DND-41 (cell line): ENCODE measurements around the gene TRA2A.
"Not testable (repeated sequence)": the region's sequence is repeated elsewhere in the genome, so short reads cannot be mapped to it uniquely, and the experiment has no call there.

Source experiments
- ATAC-seq: fragments of 200-7000 bp; cut with Tn5 transposase; 3 replicates; pipeline ENCODE4 v1.9.1; 2021; ENCODE audit warnings: low read depth; ENCODE audit not compliant: insufficient read depth
- DNase-seq: peaks from one replicate; pipeline ENCODE4 v3.0.0-alpha.2; 2020
- H2AFZ ChIP-seq: 2 replicates; pipeline ENCODE4 v1.6.0; 2012; ENCODE audit warnings: low read depth, low read length
- H3K27ac ChIP-seq: 2 replicates; pipeline ENCODE4 v1.5.1; 2012; ENCODE audit warnings: low read length, inconsistent platforms
- H3K27me3 ChIP-seq: fragments of 200-600 bp; sonication (generic); 2 replicates; pipeline ENCODE4 v1.6.0; 2012; ENCODE audit warnings: low read length, mild to moderate bottlenecking, inconsistent platforms; ENCODE audit not compliant: insufficient read depth, poor library complexity
- H3K36me3 ChIP-seq: 2 replicates; pipeline ENCODE4 v1.5.1; 2012; ENCODE audit warnings: low read length, inconsistent platforms; ENCODE audit not compliant: insufficient read depth
- H3K4me1 ChIP-seq: 2 replicates; pipeline ENCODE4 v1.5.1; 2012; ENCODE audit warnings: mild to moderate bottlenecking, low read length; ENCODE audit not compliant: insufficient read depth
- H3K4me2 ChIP-seq: 2 replicates; pipeline ENCODE4 v1.6.0; 2012; ENCODE audit warnings: mild to moderate bottlenecking, moderate library complexity, low read length, inconsistent platforms; ENCODE audit not compliant: insufficient read depth
- H3K4me3 ChIP-seq, 2 experiments: fragments of 200-600 bp in 1 of 2; shearing (Covaris generic) in 1 of 2; 2 replicates each; pipeline ENCODE4 v1.5.1; 2012 to 2016; ENCODE audit warnings: inconsistent platforms in 2 of 2, low read length in 2 of 2, mild to moderate bottlenecking in 2 of 2, low read depth in 1 of 2, moderate library complexity in 1 of 2
- H3K79me2 ChIP-seq: 2 replicates; pipeline ENCODE4 v1.6.0; 2012; ENCODE audit warnings: low read length, inconsistent platforms; ENCODE audit not compliant: insufficient read depth
- H3K9ac ChIP-seq: 2 replicates; pipeline ENCODE4 v1.6.0; 2012; ENCODE audit warnings: low read depth, mild to moderate bottlenecking, inconsistent platforms, low read length, moderate library complexity
- H3K9me3 ChIP-seq: 2 replicates; pipeline ENCODE4 v1.5.1; 2012; ENCODE audit warnings: low read length, moderate library complexity, mild to moderate bottlenecking, inconsistent platforms; ENCODE audit not compliant: insufficient read depth, severe bottlenecking
- H4K20me1 ChIP-seq: 2 replicates; pipeline ENCODE4 v1.6.0; 2012; ENCODE audit warnings: low read length; ENCODE audit not compliant: insufficient read depth
- CTCF ChIP-seq: IDR thresholded peaks from 2 replicates; pipeline ENCODE4 v1.5.1; 2012; ENCODE audit warnings: borderline replicate concordance, low read length, moderate library complexity, mild to moderate bottlenecking; ENCODE audit not compliant: poor library complexity, severe bottlenecking; ENCODE audit errors: extremely low read depth
- EZH2 ChIP-seq: IDR thresholded peaks from 3 replicates; pipeline ENCODE4 v1.6.1; 2012; ENCODE audit warnings: borderline replicate concordance, low read depth, mild to moderate bottlenecking, moderate library complexity, low read length, inconsistent platforms; ENCODE audit not compliant: severe bottlenecking

The TRA2A gene

GRCh38 chr7:23491502-23491901, 40.3 kb downstream of the TRA2A start:
- H3K27ac ChIP-seq: no peak overlapping the region
- no peak overlapping the region for H2AFZ ChIP-seq
- no peak overlapping the region for H3K9ac ChIP-seq
- H3K9me3 ChIP-seq: no peaks in the 10 kb centered on the region
- H3K4me3 ChIP-seq: no peak overlapping the region
- H3K27me3 ChIP-seq: no peaks in the 10 kb centered on the region
- ATAC-seq: no peak
- no peak for TF ChIP-seq CTCF
- TF ChIP-seq EZH2: no peak
- no peaks in the 10 kb centered on the region for H4K20me1 ChIP-seq
- no peaks in the 10 kb centered on the region for H3K4me1 ChIP-seq
- no peaks in the 10 kb centered on the region for H3K79me2 ChIP-seq
- no peak for DNase-seq
- H3K4me2 ChIP-seq: no peak overlapping the region
- no peaks in the 10 kb centered on the region for H3K36me3 ChIP-seq

- Histone ChIP-seq H3K79me2 (no peaks in the 10 kb centered on the region), H3K27ac (no peak overlapping the region), H3K4me1 (no peaks in the 10 kb centered on the region), H3K9me3 (no peaks in the 10 kb centered on the region), H3K4me3 (no peak overlapping the region), H3K9ac (no peak overlapping the region), H4K20me1 (no peaks in the 10 kb centered on the region), H3K36me3 (no peaks in the 10 kb centered on the region), H2AFZ (no peak overlapping the region), H3K27me3 (no peaks in the 10 kb centered on the region), H3K4me2 (no peak overlapping the region)
- no peak for DNase-seq
- TF ChIP-seq CTCF (no peak), EZH2 (no peak)
- no peak for ATAC-seq
These were observed 41.2 kb downstream of the TRA2A start for GRCh38 chr7:23490357-23491135.

GRCh38 chr7:23488714-23489113, 43.1 kb downstream of the TRA2A start:
- not testable (repeated sequence) for H2AFZ ChIP-seq, H3K4me3 ChIP-seq, H4K20me1 ChIP-seq, H3K79me2 ChIP-seq, ATAC-seq, H3K4me2 ChIP-seq, H3K9me3 ChIP-seq, H3K27ac ChIP-seq, DNase-seq, H3K4me1 ChIP-seq, H3K9ac ChIP-seq, H3K36me3 ChIP-seq, H3K27me3 ChIP-seq

GRCh38 chr7:23487670-23488069, 44.1 kb downstream of the TRA2A start:
- H3K79me2 ChIP-seq: no peaks in the 10 kb centered on the region
- DNase-seq (no peak), ATAC-seq (no peak)
- no peaks in the 10 kb centered on the region for H3K27me3 ChIP-seq
- no peaks in the 10 kb centered on the region for H4K20me1 ChIP-seq
- no peak for TF ChIP-seq CTCF
- TF ChIP-seq EZH2: no peak
- no peak overlapping the region for H2AFZ ChIP-seq
- no peaks in the 10 kb centered on the region for H3K9me3 ChIP-seq
- H3K9ac ChIP-seq: no peak overlapping the region
- no peak overlapping the region for H3K27ac ChIP-seq
- H3K4me1 ChIP-seq: no peaks in the 10 kb centered on the region
- H3K36me3 ChIP-seq: no peaks in the 10 kb centered on the region
- no peak overlapping the region for H3K4me3 ChIP-seq
- H3K4me2 ChIP-seq: no peak overlapping the region
